Activated CD4-positive, alpha-beta T cell treated with anti-CD3 and anti-CD28 coated beads for 1 hour (primary cell): Measurements from ENCODE around the gene MYO1D.
"Not testable (repeated sequence)": the region's sequence is repeated elsewhere in the genome, so short reads cannot be mapped to it uniquely, and the experiment has no call there.

Experiments used
- DNase-seq: peaks from one replicate; pipeline ENCODE4 v3.0.0-alpha.2; 2020

MYO1D gene

GRCh38 chr17:32658470-32659418 is 218.2 kb downstream of the MYO1D start:
- DNase-seq = no peak

GRCh38 chr17:32656886-32657285 is 220.0 kb downstream of the MYO1D start:
- no peak for DNase-seq

- no peak for DNase-seq
These were observed 222.6 kb downstream of the MYO1D start for GRCh38 chr17:32654324-32654723.

GRCh38 chr17:32651084-32651483 is 225.8 kb downstream of the MYO1D start:
- DNase-seq = no peak

GRCh38 chr17:32648450-32648849 is 228.5 kb downstream of the MYO1D start:
- no peak for DNase-seq

- no peak for DNase-seq
These were observed 230.0 kb downstream of the MYO1D start for GRCh38 chr17:32646941-32647340.

GRCh38 chr17:32641514-32641913 is 235.4 kb downstream of the MYO1D start:
- not testable (repeated sequence) for DNase-seq

- DNase-seq = no peak
These were observed 240.2 kb downstream of the MYO1D start for GRCh38 chr17:32636598-32637218.

- no peak for DNase-seq
These were observed 242.8 kb downstream of the MYO1D start for GRCh38 chr17:32634167-32634566.

- DNase-seq = no peak
These were observed 245.4 kb downstream of the MYO1D start for GRCh38 chr17:32631341-32632096.

GRCh38 chr17:32629563-32630190 is 247.2 kb downstream of the MYO1D start:
- DNase-seq = no peak

- DNase-seq = no peak
These were observed 248.5 kb downstream of the MYO1D start for GRCh38 chr17:32628271-32629044.

- DNase-seq = no peak
These were observed 249.5 kb downstream of the MYO1D start for GRCh38 chr17:32627239-32627996.

GRCh38 chr17:32626379-32626791 is 250.5 kb downstream of the MYO1D start:
- no peak for DNase-seq

GRCh38 chr17:32625971-32626370 is 251.0 kb downstream of the MYO1D start:
- no peak for DNase-seq

- DNase-seq = no peak
These were observed 253.7 kb downstream of the MYO1D start for GRCh38 chr17:32623196-32623595.

- DNase-seq = no peak
These were observed 254.4 kb downstream of the MYO1D start for GRCh38 chr17:32622540-32622939.

- no peak for DNase-seq
These were observed 255.2 kb downstream of the MYO1D start for GRCh38 chr17:32621612-32622312.

GRCh38 chr17:32615326-32615725 is 261.6 kb downstream of the MYO1D start:
- DNase-seq = no peak

GRCh38 chr17:32610943-32611342 is 266.0 kb downstream of the MYO1D start:
- DNase-seq = no peak
